SK-N-SH (cell line): ENCODE results near the gene MTPN. TPM values are rescaled to one million over a fixed set of nuclear protein-coding genes. Genes with fewer than 3 reads are reported as not detected.

Experiments used
- CTCF ChIA-PET: fragments of 300-600, 350-600 bp; formaldehyde crosslinking; extraction: SDS; loops from one replicate; lab custom pipeline; 2021; lab: Yijun Ruan, JAX
- POLR2A ChIA-PET: fragments of 350-600 bp; sonication (Branson Sonifier 250); formaldehyde crosslinking; extraction: SDS; loops from one replicate; lab custom pipeline; 2020; ENCODE audit warnings: antibody characterized with exemption, inconsistent platforms; lab: Yijun Ruan, JAX
- DNase-seq: peaks from one replicate; pipeline ENCODE4 v3.0.0; 2012
- H2AFZ ChIP-seq: fragments of 200-600 bp; sonication (generic); 2 replicates; pipeline ENCODE4 v1.8.1; 2016; ENCODE audit warnings: antibody characterized with exemption, mild to moderate bottlenecking, low read depth
- H3F3A ChIP-seq: fragments of 200-600 bp; sonication (generic); replicated peaks from 2 replicates; pipeline ENCODE3; 2016; ENCODE audit warnings: antibody characterized with exemption, mild to moderate bottlenecking; ENCODE audit not compliant: insufficient read depth
- H3K27ac ChIP-seq, 2 experiments: fragments of 200-500 bp in 1 of 2; fragments of 200-600 bp in 1 of 2; sonication (Bioruptor generic) in 1 of 2; sonication (generic), shearing (Covaris generic) in 1 of 2; 2 replicates each; pipeline versions ENCODE4 v1.5.1 to v1.6.1; 2014 to 2016; ENCODE audit warnings: low read depth in 2 of 2, inconsistent platforms in 1 of 2, low read length in 1 of 2, mild to moderate bottlenecking in 1 of 2, mixed read lengths in 1 of 2
- H3K27me3 ChIP-seq: fragments of 200-600 bp; sonication (generic), shearing (Covaris generic); 2 replicates; pipeline ENCODE4 v1.6.1; 2016; ENCODE audit warnings: mixed run types; ENCODE audit not compliant: insufficient read depth
- H3K36me3 ChIP-seq, 2 experiments: fragments of 200-500 bp in 1 of 2; fragments of 200-600 bp in 1 of 2; sonication (Bioruptor generic) in 1 of 2; sonication (generic) in 1 of 2; replicated peaks in 1 of 2; 2 replicates each; pipeline versions ENCODE3 to v1.5.1; 2014 to 2016; ENCODE audit warnings: low read length in 1 of 2, mild to moderate bottlenecking in 1 of 2; ENCODE audit not compliant: insufficient read depth in 2 of 2, control insufficient read depth in 1 of 2
- H3K4me1 ChIP-seq, 2 experiments: fragments of 200-500 bp in 1 of 2; fragments of 200-600 bp in 1 of 2; sonication (Bioruptor generic) in 1 of 2; sonication (generic), shearing (Covaris generic) in 1 of 2; 2 replicates each; pipeline versions ENCODE4 v1.5.1 to v1.6.1; 2014 to 2016; ENCODE audit warnings: low read depth in 1 of 2, low read length in 1 of 2, mixed run types in 1 of 2; ENCODE audit not compliant: insufficient read depth in 2 of 2, control insufficient read depth in 1 of 2
- H3K4me2 ChIP-seq: fragments of 200-600 bp; sonication (generic), shearing (Covaris generic); 2 replicates; pipeline ENCODE4 v1.6.1; 2017; ENCODE audit warnings: mixed run types
- H3K4me3 ChIP-seq, 2 experiments: fragments of 200-500 bp in 1 of 2; fragments of 200-600 bp in 1 of 2; sonication (Bioruptor generic) in 1 of 2; sonication (generic), shearing (Covaris generic) in 1 of 2; 2 replicates each; pipeline versions ENCODE4 v1.5.1 to v1.8.1; 2014 to 2016; ENCODE audit warnings: low read depth in 2 of 2, inconsistent platforms in 1 of 2, low read length in 1 of 2, mild to moderate bottlenecking in 1 of 2, mixed read lengths in 1 of 2, moderate library complexity in 1 of 2
- H3K79me2 ChIP-seq: fragments of 200-600 bp; sonication (generic); 2 replicates; pipeline ENCODE4 v1.8.1; 2017; ENCODE audit warnings: mild to moderate bottlenecking; ENCODE audit not compliant: insufficient read depth
- H3K9ac ChIP-seq: fragments of 200-600 bp; sonication (generic); 2 replicates; pipeline ENCODE4 v1.6.1; 2017; ENCODE audit warnings: mixed run types
- H3K9me2 ChIP-seq: fragments of 200-600 bp; sonication (generic); 2 replicates; pipeline ENCODE4 v1.6.1; 2017; ENCODE audit warnings: mixed run types
- H3K9me3 ChIP-seq: fragments of 200-600 bp; sonication (generic); 2 replicates; pipeline ENCODE4 v1.6.1; 2017; ENCODE audit warnings: mixed run types, mild to moderate bottlenecking, moderate library complexity
- H4K20me1 ChIP-seq: fragments of 200-600 bp; sonication (generic); 2 replicates; pipeline ENCODE4 v1.6.1; 2017; ENCODE audit warnings: mild to moderate bottlenecking, mixed run types; ENCODE audit not compliant: insufficient read depth
- ELF1 ChIP-seq: IDR thresholded peaks from 2 replicates; pipeline ENCODE4 v1.4.0; 2012
- EP300 ChIP-seq, 2 experiments: IDR thresholded peaks; 2 replicates each; pipeline versions ENCODE4 v1.4.0 to v1.6.1; 2012; ENCODE audit warnings: borderline replicate concordance in 1 of 2, low read depth in 1 of 2, low read length in 1 of 2
- EZH2phosphoT487 ChIP-seq: fragments of 200-600 bp; sonication (generic); IDR thresholded peaks from 2 replicates; pipeline ENCODE4 v1.6.1; 2017; ENCODE audit warnings: low read depth, mixed run types, mild to moderate bottlenecking, antibody characterized with exemption, moderate library complexity, borderline replicate concordance
- FOXJ3 ChIP-seq: sonication (generic); formaldehyde crosslinking; IDR thresholded peaks from 2 replicates; pipeline ENCODE4 v1.5.1; 2020; ENCODE audit warnings: mild to moderate bottlenecking, missing genetic modification reagents
- GATA2 ChIP-seq: sonication (generic); formaldehyde crosslinking; IDR thresholded peaks from 2 replicates; pipeline ENCODE4 v1.5.0; 2020; ENCODE audit warnings: mild to moderate bottlenecking, missing genetic modification reagents
- MAX ChIP-seq: IDR thresholded peaks from 2 replicates; pipeline ENCODE4 v1.4.0; 2012; ENCODE audit warnings: low read depth
- MXI1 ChIP-seq: IDR thresholded peaks from 2 replicates; pipeline ENCODE4 v1.6.1; 2012; ENCODE audit warnings: mild to moderate bottlenecking, low read depth, low read length, improper control_type of control experiment
- PBX3 ChIP-seq: IDR thresholded peaks from 2 replicates; pipeline ENCODE4; 2012
- RAD21 ChIP-seq: IDR thresholded peaks from 2 replicates; pipeline ENCODE4 v1.6.1; 2012; ENCODE audit warnings: mild to moderate bottlenecking, low read length
- REST ChIP-seq: IDR thresholded peaks from 2 replicates; pipeline ENCODE4 v1.6.1; 2012; ENCODE audit warnings: mild to moderate bottlenecking, low read depth, low read length, moderate library complexity
- RXRA ChIP-seq: IDR thresholded peaks from 2 replicates; pipeline ENCODE4 v1.4.0; 2012; ENCODE audit warnings: low read depth, mild to moderate bottlenecking, borderline replicate concordance
- TAF1 ChIP-seq: IDR thresholded peaks from 2 replicates; pipeline ENCODE4 v1.6.1; 2012; ENCODE audit warnings: low read depth, mild to moderate bottlenecking, low read length, moderate library complexity, borderline replicate concordance
- TCF12 ChIP-seq: IDR thresholded peaks from 2 replicates; pipeline ENCODE4 v1.4.0; 2012
- TEAD4 ChIP-seq: IDR thresholded peaks from 2 replicates; pipeline ENCODE4 v1.4.0; 2012; ENCODE audit warnings: mild to moderate bottlenecking, borderline replicate concordance; ENCODE audit not compliant: insufficient read depth
- USF1 ChIP-seq: IDR thresholded peaks from 2 replicates; pipeline ENCODE4 v1.4.0; 2012; ENCODE audit warnings: low read depth, borderline replicate concordance
- whole genome bisulfite sequencing: methylation state at CpG from one replicate; pipeline ENCODE4 v1.1.6; 2017; ENCODE audit warnings: low lambda C conversion rate; 5-methylcytosine and 5-hydroxymethylcytosine counted together
- polyA plus RNA-seq, 3 experiments: library from polyadenylated mRNA; depleted of rRNA; stranded (reverse); fragments of >200 nt; gene quantifications; 2 replicates each; pipeline ENCODE4 v1.2.3, GENCODE V29; 2012

MTPN gene
- polyA plus RNA-seq, 1 of the 3 experiments (the other 2 are of a cell fraction): 135 TPM

GRCh38 chr7:135905355-135905754, 71.8 kb downstream of the MTPN start:
- Histone ChIP-seq H3K9me2 (no peaks in the 10 kb centered on the region), H3K4me3 (no peak overlapping the region), H3F3A (no peaks in the 10 kb centered on the region), H2AFZ (no peak overlapping the region), H3K79me2 (no peaks in the 10 kb centered on the region), H3K9me3 (no peaks in the 10 kb centered on the region), H3K4me2 (no peak overlapping the region), H3K27ac (no peak overlapping the region), H3K36me3 (no peaks in the 10 kb centered on the region), H3K4me1 (no peaks in the 10 kb centered on the region), H3K9ac (no peak overlapping the region), H4K20me1 (no peaks in the 10 kb centered on the region), H3K27me3 (no peaks in the 10 kb centered on the region)
- DNase-seq: no peak
- WGBS: 84% methylated on average over 4 of the region's 4 CpGs
- TF ChIP-seq REST: no peak
- no peak for TF ChIP-seq FOXJ3 (CRISPR knock-in tag)
- TF ChIP-seq USF1: no peak
- TF ChIP-seq ELF1: no peak
- no peak for TF ChIP-seq TEAD4
- TF ChIP-seq RAD21: no peak
- no peak for TF ChIP-seq TAF1
- no peak for TF ChIP-seq MXI1
- TF ChIP-seq EZH2phosphoT487: no peak
- no peak for TF ChIP-seq GATA2 (CRISPR knock-in tag)
- no peak for TF ChIP-seq MAX
- TF ChIP-seq EP300 (IDR thresholded peaks at IDR 0.05; ENCODE audit: borderline replicate concordance in 1 of 2, low read depth in 1 of 2, low read length in 1 of 2): no peak
- no peak for TF ChIP-seq TCF12
- TF ChIP-seq PBX3: no peak
- no peak for TF ChIP-seq RXRA
- CTCF ChIA-PET: interaction anchor here (0.6 to 1.1 kb wide), 3 partner anchors 10 to 490 kb away, joined by 3 to 4 read pairs (median 3); no protein-coding TSS in a partner anchor
- POLR2A ChIA-PET: no interaction called here
